Progenitor cell of endocrine pancreas (in vitro differentiated cells): ENCODE measurements around the gene TPCN2. TPM values are rescaled to one million over a fixed set of nuclear protein-coding genes. Genes with fewer than 3 reads are reported as not detected.

Experiments used
- DNase-seq: peaks from one replicate; pipeline ENCODE4 v3.0.0; 2021; ENCODE audit warnings: low spot score; ENCODE audit not compliant: unreplicated experiment
- H3K27ac Mint-ChIP-seq: 2 replicates; pipeline ENCODE4 v1.8.0; 2021; ENCODE audit warnings: mild to moderate bottlenecking, moderate library complexity, mixed read lengths
- H3K27me3 Mint-ChIP-seq: 2 replicates; pipeline ENCODE4 v1.8.0; 2021; ENCODE audit warnings: mixed read lengths
- H3K36me3 Mint-ChIP-seq: 2 replicates; pipeline ENCODE4 v1.8.0; 2022; ENCODE audit warnings: mixed read lengths; ENCODE audit not compliant: insufficient read depth
- H3K4me1 Mint-ChIP-seq: 2 replicates; pipeline ENCODE4 v1.8.0; 2021; ENCODE audit warnings: low read depth, mixed read lengths
- H3K4me3 Mint-ChIP-seq: 2 replicates; pipeline ENCODE4 v1.8.0; 2021; ENCODE audit warnings: low read depth, mild to moderate bottlenecking, moderate library complexity, mixed read lengths
- H3K9me3 Mint-ChIP-seq: 2 replicates; pipeline ENCODE4 v1.8.0; 2021; ENCODE audit warnings: low read depth, mixed read lengths
- CTCF ChIP-seq: fragments of 200-600 bp; sonication (generic); IDR thresholded peaks from one replicate; pipeline ENCODE4 v1.5.0; 2021; ENCODE audit warnings: antibody characterized with exemption, mild to moderate bottlenecking; ENCODE audit not compliant: unreplicated experiment
- total RNA-seq: library from RNA; stranded (reverse); gene quantifications from 2 replicates; pipeline ENCODE4 v1.2.1, GENCODE V29; 2021

The TPCN2 gene
- total RNA-seq, 1 donor from 2014 or later, result 19.7 TPM

- Mint-ChIP-seq H3K27ac (no peak overlapping the region), H3K36me3 (no peaks in the 10 kb centered on the region), H3K27me3 (peaks cover 8% of the 10 kb centered on the region), H3K9me3 (peaks cover 5% of the 10 kb centered on the region), H3K4me1 (peaks cover 26% of the 10 kb centered on the region), H3K4me3 (no peak overlapping the region)
- DNase-seq, result no peak
- TF ChIP-seq CTCF, result no peak
Observed at GRCh38 chr11:69119190-69119589, 70.5 kb downstream of the TPCN2 start.

- H3K4me1 Mint-ChIP-seq, result peaks cover 20% of the 10 kb centered on the region
- TF ChIP-seq CTCF, result no peak
- DNase-seq, result no peak
- no peaks in the 10 kb centered on the region for H3K36me3 Mint-ChIP-seq
- no peak overlapping the region for H3K4me3 Mint-ChIP-seq
- no peak overlapping the region for H3K27ac Mint-ChIP-seq
- H3K9me3 Mint-ChIP-seq, result peaks cover 5% of the 10 kb centered on the region
- H3K27me3 Mint-ChIP-seq, result peaks cover 8% of the 10 kb centered on the region
Observed at GRCh38 chr11:69120096-69120875, 71.6 kb downstream of the TPCN2 start.

- H3K36me3 Mint-ChIP-seq, result no peaks in the 10 kb centered on the region
- no peak for TF ChIP-seq CTCF
- DNase-seq, result no peak
- H3K27me3 Mint-ChIP-seq, result peaks cover 8% of the 10 kb centered on the region
- H3K9me3 Mint-ChIP-seq, result peaks cover 5% of the 10 kb centered on the region
- no peak overlapping the region for H3K4me3 Mint-ChIP-seq
- peaks cover 18% of the 10 kb centered on the region for H3K4me1 Mint-ChIP-seq
- H3K27ac Mint-ChIP-seq, result peak overlapping the region; percentile 64
Observed at GRCh38 chr11:69121021-69121420, 72.3 kb downstream of the TPCN2 start.

GRCh38 chr11:69121621-69122325 lies 73.0 kb downstream of the TPCN2 start:
- Mint-ChIP-seq H3K4me1 (peaks cover 16% of the 10 kb centered on the region), H3K36me3 (no peaks in the 10 kb centered on the region), H3K27me3 (peaks cover 8% of the 10 kb centered on the region), H3K4me3 (no peak overlapping the region), H3K27ac (peak overlapping the region; percentile 95), H3K9me3 (peaks cover 5% of the 10 kb centered on the region)
- TF ChIP-seq CTCF, result no peak
- no peak for DNase-seq

- no peak for TF ChIP-seq CTCF
- peaks cover 4% of the 10 kb centered on the region for H3K27me3 Mint-ChIP-seq
- DNase-seq, result no peak
- H3K9me3 Mint-ChIP-seq, result peaks cover 5% of the 10 kb centered on the region
- peak overlapping the region; percentile 95 for H3K27ac Mint-ChIP-seq
- no peaks in the 10 kb centered on the region for H3K36me3 Mint-ChIP-seq
- peaks cover 16% of the 10 kb centered on the region for H3K4me1 Mint-ChIP-seq
- H3K4me3 Mint-ChIP-seq, result no peak overlapping the region
Observed at GRCh38 chr11:69122326-69122629, 73.5 kb downstream of the TPCN2 start.
